NT2/D1 (cell line): ENCODE data around the gene CRK.

Source experiments
- SUZ12 ChIP-seq: IDR thresholded peaks from 2 replicates; pipeline ENCODE4 v1.6.1; 2011; ENCODE audit not compliant: insufficient read length, insufficient read depth; ENCODE audit errors: extremely low read depth
- YY1 ChIP-seq: IDR thresholded peaks from 2 replicates; pipeline ENCODE4 v1.6.1; 2011; ENCODE audit not compliant: insufficient read length, insufficient read depth
- ZNF274 ChIP-seq: IDR thresholded peaks from 2 replicates; pipeline ENCODE4 v1.6.1; 2011; ENCODE audit warnings: mild to moderate bottlenecking, low read depth, low read length

GRCh38 chr17:1473170-1473569, 17.1 kb upstream of the CRK start:
- TF ChIP-seq SUZ12 = no peak
- TF ChIP-seq YY1 = no peak
- TF ChIP-seq ZNF274 = no peak
